GM12878 (cell line): ENCODE results near the gene SYT8. TPM values are rescaled to one million over a fixed set of nuclear protein-coding genes. Genes with fewer than 3 reads are reported as not detected.

Experiments used
- BACH1 ChIP-seq: fragments of 450-650 bp; IDR thresholded peaks from 2 replicates; pipeline ENCODE4 v1.6.1; 2017; ENCODE audit warnings: mild to moderate bottlenecking, borderline replicate concordance
- BCL11A ChIP-seq: IDR thresholded peaks from 2 replicates; pipeline ENCODE4 v1.6.1; 2011; ENCODE audit warnings: low read depth, low read length
- EGR1 ChIP-seq, 2 experiments: IDR thresholded peaks; 1 replicate in 1 of 2; 2 replicates in 1 of 2; pipeline ENCODE4 v1.6.1; 2011 to 2012; ENCODE audit warnings: low read depth in 2 of 2, low read length in 2 of 2, borderline replicate concordance in 1 of 2, mild to moderate bottlenecking in 1 of 2, moderate library complexity in 1 of 2
- IKZF2 ChIP-seq, 2 experiments: fragments of 450-650 bp; IDR thresholded peaks; 2 replicates each; pipeline ENCODE4 v1.6.1; 2017; ENCODE audit warnings: mild to moderate bottlenecking in 2 of 2, moderate library complexity in 2 of 2
- LARP7 ChIP-seq: fragments of 450-650 bp; IDR thresholded peaks from 2 replicates; pipeline ENCODE4 v1.6.1; 2017; ENCODE audit warnings: mild to moderate bottlenecking
- MEF2A ChIP-seq: IDR thresholded peaks from 2 replicates; pipeline ENCODE4 v1.6.1; 2011; ENCODE audit warnings: low read depth, mild to moderate bottlenecking, low read length, moderate library complexity; ENCODE audit not compliant: insufficient read depth
- MEF2B ChIP-seq: fragments of 450-650 bp; IDR thresholded peaks from 2 replicates; pipeline ENCODE4 v1.6.1; 2018; ENCODE audit warnings: mild to moderate bottlenecking, moderate library complexity; ENCODE audit not compliant: partially characterized antibody, poor library complexity, severe bottlenecking
- MXI1 ChIP-seq: fragments of 150-350 bp; IDR thresholded peaks from 2 replicates; pipeline ENCODE4 v1.6.1; 2011; ENCODE audit warnings: low read depth, mild to moderate bottlenecking, inconsistent platforms, low read length, improper control_type of control experiment
- MYC ChIP-seq: IDR thresholded peaks from 2 replicates; pipeline ENCODE4 v1.6.1; 2011; ENCODE audit warnings: mild to moderate bottlenecking, low read length, moderate library complexity, inconsistent platforms; ENCODE audit not compliant: insufficient read depth, insufficient replicate concordance, insufficient read length, severe bottlenecking
- NR2C2 ChIP-seq: IDR thresholded peaks from 2 replicates; pipeline ENCODE4 v1.6.1; 2011; ENCODE audit warnings: borderline replicate concordance, low read depth; ENCODE audit not compliant: control insufficient read depth, insufficient read length
- RAD21 ChIP-seq: IDR thresholded peaks from 2 replicates; pipeline ENCODE4 v1.6.1; 2011; ENCODE audit warnings: mild to moderate bottlenecking, low read depth, low read length, moderate library complexity; ENCODE audit not compliant: insufficient read depth
- REST ChIP-seq: IDR thresholded peaks from 2 replicates; pipeline ENCODE4 v1.6.1; 2012; ENCODE audit warnings: mild to moderate bottlenecking, low read depth, low read length
- SMARCA5 ChIP-seq: fragments of 450-650 bp; IDR thresholded peaks from 2 replicates; pipeline ENCODE4 v1.6.1; 2017; ENCODE audit warnings: mild to moderate bottlenecking
- SRF ChIP-seq, 2 experiments: IDR thresholded peaks; 2 replicates each; pipeline ENCODE4 v1.6.1; 2011; ENCODE audit warnings: low read depth in 2 of 2, low read length in 2 of 2, mild to moderate bottlenecking in 1 of 2, moderate library complexity in 1 of 2
- TCF12 ChIP-seq: IDR thresholded peaks from 2 replicates; pipeline ENCODE4 v1.6.1; 2011; ENCODE audit warnings: low read depth, mild to moderate bottlenecking, low read length
- polyA plus RNA-seq, 11 experiments: library from polyadenylated mRNA; depleted of rRNA in 4 of 11; unstranded in 6 of 11; stranded (reverse) in 5 of 11; fragments of >200 nt; fragmentation: Nextera tagmentation in 4 of 11; fragmentation: Illumina TruSeq in 1 of 11; extraction: Ambion mirVana in 4 of 11; extraction: Trizol in 1 of 11; gene quantifications; 1 replicate in 1 of 11; 2 replicates in 10 of 11; pipeline versions ENCODE4 v1.2.1 to v1.2.3, GENCODE V29; 2011 to 2016; ENCODE audit warnings: inconsistent platforms in 2 of 11, missing spikeins in 2 of 11, low read depth in 1 of 11
- total RNA-seq, 4 experiments: library from RNA; depleted of rRNA in 3 of 4; stranded (reverse); fragments of >200 nt in 3 of 4; fragmentation: Illumina TruSeq in 1 of 4; extraction: Trizol in 1 of 4; gene quantifications; 2 replicates each; pipeline versions ENCODE4 v1.2.1 to v1.2.3, GENCODE V29; 2013 to 2021
- TF ChIP-seq, protein P1 (sequence below): fragments of 450-650 bp; IDR thresholded peaks from 2 replicates; pipeline ENCODE4 v1.6.1; 2017; ENCODE audit warnings: mild to moderate bottlenecking, moderate library complexity
- TF ChIP-seq, protein P2 (sequence below): IDR thresholded peaks from 2 replicates; pipeline ENCODE4 v1.6.1; 2011; ENCODE audit warnings: low read depth, mild to moderate bottlenecking, low read length, moderate library complexity, borderline replicate concordance; ENCODE audit errors: extremely low read depth
- TF ChIP-seq, protein P3 (sequence below): fragments of 450-650 bp; IDR thresholded peaks from 2 replicates; pipeline ENCODE4 v1.6.1; 2017; ENCODE audit warnings: borderline replicate concordance

The SYT8 gene
- total and polyA plus RNA-seq, 10 of the 15 experiments (the other 5 are each of a cell fraction or from before 2014, with no cell fraction given) = 0.44 TPM; not detected in 9

- TF ChIP-seq LARP7 (0 out of 2 replicates have a peak, but pooled peaks have one; percentile 38), RAD21 (peak; percentile 21; the same call in 1 of the 2 replicates), REST (0 out of 2 replicates have a peak, but pooled peaks have one; percentile 37), SMARCA5 (peak; percentile 75), MEF2A (peak; percentile 86), MEF2B (no peak), BACH1 (peak; percentile 31; the same call in 1 of the 2 replicates), IKZF2 (IDR thresholded peaks at IDR 0.05) (peak; percentile 96 to 97), MYC (no peak), MXI1 (peak; percentile 42), EGR1 (IDR thresholded peaks at IDR 0.05; ENCODE audit: borderline replicate concordance in 1 of 2, low read depth in 2 of 2, low read length in 2 of 2) (peak in 1 of 2 experiments; percentile 91; a peak in 2 of 3 replicates), SRF (IDR thresholded peaks at IDR 0.05; ENCODE audit: low read depth in 2 of 2, low read length in 2 of 2) (peak in 1 of 2 experiments; percentile 72; a peak in 2 of 4 replicates), TCF12 (peak; percentile 85), BCL11A (peak; percentile 82), NR2C2 (no peak)
- TF ChIP-seq, protein P1, sequence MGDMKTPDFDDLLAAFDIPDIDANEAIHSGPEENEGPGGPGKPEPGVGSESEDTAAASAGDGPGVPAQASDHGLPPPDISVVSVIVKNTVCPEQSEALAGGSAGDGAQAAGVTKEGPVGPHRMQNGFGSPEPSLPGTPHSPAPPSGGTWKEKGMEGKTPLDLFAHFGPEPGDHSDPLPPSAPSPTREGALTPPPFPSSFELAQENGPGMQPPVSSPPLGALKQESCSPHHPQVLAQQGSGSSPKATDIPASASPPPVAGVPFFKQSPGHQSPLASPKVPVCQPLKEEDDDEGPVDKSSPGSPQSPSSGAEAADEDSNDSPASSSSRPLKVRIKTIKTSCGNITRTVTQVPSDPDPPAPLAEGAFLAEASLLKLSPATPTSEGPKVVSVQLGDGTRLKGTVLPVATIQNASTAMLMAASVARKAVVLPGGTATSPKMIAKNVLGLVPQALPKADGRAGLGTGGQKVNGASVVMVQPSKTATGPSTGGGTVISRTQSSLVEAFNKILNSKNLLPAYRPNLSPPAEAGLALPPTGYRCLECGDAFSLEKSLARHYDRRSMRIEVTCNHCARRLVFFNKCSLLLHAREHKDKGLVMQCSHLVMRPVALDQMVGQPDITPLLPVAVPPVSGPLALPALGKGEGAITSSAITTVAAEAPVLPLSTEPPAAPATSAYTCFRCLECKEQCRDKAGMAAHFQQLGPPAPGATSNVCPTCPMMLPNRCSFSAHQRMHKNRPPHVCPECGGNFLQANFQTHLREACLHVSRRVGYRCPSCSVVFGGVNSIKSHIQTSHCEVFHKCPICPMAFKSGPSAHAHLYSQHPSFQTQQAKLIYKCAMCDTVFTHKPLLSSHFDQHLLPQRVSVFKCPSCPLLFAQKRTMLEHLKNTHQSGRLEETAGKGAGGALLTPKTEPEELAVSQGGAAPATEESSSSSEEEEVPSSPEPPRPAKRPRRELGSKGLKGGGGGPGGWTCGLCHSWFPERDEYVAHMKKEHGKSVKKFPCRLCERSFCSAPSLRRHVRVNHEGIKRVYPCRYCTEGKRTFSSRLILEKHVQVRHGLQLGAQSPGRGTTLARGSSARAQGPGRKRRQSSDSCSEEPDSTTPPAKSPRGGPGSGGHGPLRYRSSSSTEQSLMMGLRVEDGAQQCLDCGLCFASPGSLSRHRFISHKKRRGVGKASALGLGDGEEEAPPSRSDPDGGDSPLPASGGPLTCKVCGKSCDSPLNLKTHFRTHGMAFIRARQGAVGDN = no peak
- TF ChIP-seq, protein P2, sequence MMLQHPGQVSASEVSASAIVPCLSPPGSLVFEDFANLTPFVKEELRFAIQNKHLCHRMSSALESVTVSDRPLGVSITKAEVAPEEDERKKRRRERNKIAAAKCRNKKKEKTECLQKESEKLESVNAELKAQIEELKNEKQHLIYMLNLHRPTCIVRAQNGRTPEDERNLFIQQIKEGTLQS = no peak
- TF ChIP-seq, protein P3, sequence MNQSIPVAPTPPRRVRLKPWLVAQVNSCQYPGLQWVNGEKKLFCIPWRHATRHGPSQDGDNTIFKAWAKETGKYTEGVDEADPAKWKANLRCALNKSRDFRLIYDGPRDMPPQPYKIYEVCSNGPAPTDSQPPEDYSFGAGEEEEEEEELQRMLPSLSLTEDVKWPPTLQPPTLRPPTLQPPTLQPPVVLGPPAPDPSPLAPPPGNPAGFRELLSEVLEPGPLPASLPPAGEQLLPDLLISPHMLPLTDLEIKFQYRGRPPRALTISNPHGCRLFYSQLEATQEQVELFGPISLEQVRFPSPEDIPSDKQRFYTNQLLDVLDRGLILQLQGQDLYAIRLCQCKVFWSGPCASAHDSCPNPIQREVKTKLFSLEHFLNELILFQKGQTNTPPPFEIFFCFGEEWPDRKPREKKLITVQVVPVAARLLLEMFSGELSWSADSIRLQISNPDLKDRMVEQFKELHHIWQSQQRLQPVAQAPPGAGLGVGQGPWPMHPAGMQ = no peak
Measured at GRCh38 chr11:1854949-1855885, 20.4 kb downstream of the SYT8 start (continued).
